Activated CD4-positive, alpha-beta T cell treated with anti-CD3 and anti-CD28 coated beads, Interleukin-2, amount 10 ng/mL, durations not matched to agents 24 days and 14 days (primary cell): ENCODE measurements around the gene ZBTB4. TPM values are rescaled to one million over a fixed set of nuclear protein-coding genes. Genes with fewer than 3 reads are reported as not detected.

Source experiments
- DNase-seq: peaks from one replicate; pipeline ENCODE4 v3.0.0; 2022
- H3K27ac Mint-ChIP-seq: one replicate; pipeline ENCODE4 v1.8.0; 2022; ENCODE audit warnings: mild to moderate bottlenecking, mixed read lengths
- H3K27me3 Mint-ChIP-seq: one replicate; pipeline ENCODE4 v1.8.0; 2022; ENCODE audit warnings: mixed read lengths
- H3K36me3 Mint-ChIP-seq: one replicate; pipeline ENCODE4 v1.8.0; 2022; ENCODE audit warnings: low read depth, mild to moderate bottlenecking, mixed read lengths
- H3K4me1 Mint-ChIP-seq: one replicate; pipeline ENCODE4 v1.8.0; 2021; ENCODE audit warnings: mixed read lengths
- H3K4me3 Mint-ChIP-seq: one replicate; pipeline ENCODE4 v1.8.0; 2022; ENCODE audit warnings: mild to moderate bottlenecking, moderate library complexity, mixed read lengths
- H3K9me3 Mint-ChIP-seq: one replicate; pipeline ENCODE4 v1.8.0; 2021; ENCODE audit warnings: mixed read lengths
- intact Hi-C: fragments of 100-400 bp; cut with micrococcal nuclease; formaldehyde crosslinking; loops from one replicate; pipeline ENCODE4 v1.15.1; 2023
- total RNA-seq: library from RNA; stranded (reverse); gene quantifications from 2 replicates; pipeline ENCODE4 v1.2.3, GENCODE V29; 2022

The ZBTB4 gene
- total RNA-seq, 1 donor from 2014 or later = 16.0 TPM

- Mint-ChIP-seq H3K36me3 (peaks cover 2% of the 10 kb centered on the region), H3K27ac (peak overlapping the region; percentile 6), H3K4me1 (peaks cover 10% of the 10 kb centered on the region), H3K9me3 (no peaks in the 10 kb centered on the region), H3K27me3 (peaks cover 32% of the 10 kb centered on the region), H3K4me3 (no peak overlapping the region)
- intact Hi-C loops = no loop called here
- DNase-seq = no peak
Measured at GRCh38 chr17:7409716-7410115, 69.7 kb downstream of the ZBTB4 start.

Other genes with a start within 250 kb of the ZBTB4 start
- gene DVL2, start 245.1 kb downstream of the ZBTB4 start, total RNA-seq = 71.1 and 77.7 TPM in 2 replicates
- 46.2 and 51.7 TPM in 2 replicates for gene PHF23, start 240.2 kb downstream of the ZBTB4 start, total RNA-seq
- gene GABARAP, start 237.2 kb downstream of the ZBTB4 start, total RNA-seq = 124 and 126 TPM in 2 replicates
- gene CTDNEP1, start 227.9 kb downstream of the ZBTB4 start, total RNA-seq = 188 and 190 TPM in 2 replicates
- gene ELP5, start 227.4 kb downstream of the ZBTB4 start, total RNA-seq = 74.3 and 76.8 TPM in 2 replicates
- 0.31 and 0.40 TPM in 2 replicates for gene CLDN7, start 217.2 kb downstream of the ZBTB4 start, total RNA-seq
- gene SLC2A4, start 197.9 kb downstream of the ZBTB4 start, total RNA-seq = 0.17 and 0.37 TPM in 2 replicates
- 0.21 and 0.33 TPM in 2 replicates for gene YBX2, start 185.0 kb downstream of the ZBTB4 start, total RNA-seq
- gene EIF5A, start 172.0 kb downstream of the ZBTB4 start, total RNA-seq = 1,303 and 1,327 TPM in 2 replicates
- gene GPS2, start 164.3 kb downstream of the ZBTB4 start, total RNA-seq = 51.5 and 56.2 TPM in 2 replicates
- gene NEURL4, start 150.3 kb downstream of the ZBTB4 start, total RNA-seq = 59.3 and 59.6 TPM in 2 replicates
- 262 and 275 TPM in 2 replicates for gene ACAP1, start 143.1 kb downstream of the ZBTB4 start, total RNA-seq
- gene KCTD11, start 127.5 kb downstream of the ZBTB4 start, total RNA-seq = 7.0 and 7.6 TPM in 2 replicates
- gene TMEM95, start 124.5 kb downstream of the ZBTB4 start, total RNA-seq = not detected in 2 replicates
- gene TNK1, start 98.5 kb downstream of the ZBTB4 start, total RNA-seq = 5.3 and 5.5 TPM in 2 replicates
- 75.5 and 79.8 TPM in 2 replicates for gene PLSCR3, start 85.1 kb downstream of the ZBTB4 start, total RNA-seq
- 47.4 and 59.3 TPM in 2 replicates for gene TMEM256, start 75.5 kb downstream of the ZBTB4 start, total RNA-seq
- gene NLGN2, start 71.8 kb downstream of the ZBTB4 start, total RNA-seq = 2.9 and 3.0 TPM in 2 replicates
- not detected in 2 replicates for gene SPEM1, start 59.3 kb downstream of the ZBTB4 start, total RNA-seq
- not detected in 2 replicates for gene SPEM2, start 54.0 kb downstream of the ZBTB4 start, total RNA-seq
- not detected in 2 replicates for gene SPEM3, start 50.8 kb downstream of the ZBTB4 start, total RNA-seq
- gene TMEM102, start 44.2 kb downstream of the ZBTB4 start, total RNA-seq = 12.8 and 12.9 TPM in 2 replicates
- 9.4 and 9.5 TPM in 2 replicates for gene FGF11, start 40.1 kb downstream of the ZBTB4 start, total RNA-seq
- 6.1 and 7.2 TPM in 2 replicates for gene CHRNB1, start 34.6 kb downstream of the ZBTB4 start, total RNA-seq
- gene SLC35G6, start 1.8 kb upstream of the ZBTB4 start, total RNA-seq = not detected in 2 replicates
- 226 and 230 TPM in 2 replicates for gene POLR2A, start 4.7 kb upstream of the ZBTB4 start, total RNA-seq
- 21.5 and 21.8 TPM in 2 replicates for gene TNFSF12, start 69.4 kb upstream of the ZBTB4 start, total RNA-seq
- 2.4 and 3.5 TPM in 2 replicates for gene TNFSF13, start 79.1 kb upstream of the ZBTB4 start, total RNA-seq
- gene SENP3, start 82.3 kb upstream of the ZBTB4 start, total RNA-seq = 89.7 and 93.0 TPM in 2 replicates
- gene CD68, start 100.0 kb upstream of the ZBTB4 start, total RNA-seq = 3.2 and 3.5 TPM in 2 replicates
- gene MPDU1, start 104.2 kb upstream of the ZBTB4 start, total RNA-seq = 92.5 and 104 TPM in 2 replicates
- gene SOX15, start 110.5 kb upstream of the ZBTB4 start, total RNA-seq = 0.43 TPM in 1 of 2 replicates, not detected in the other
- gene FXR2, start 135.3 kb upstream of the ZBTB4 start, total RNA-seq = 62.6 and 64.4 TPM in 2 replicates
- 16.5 and 17.7 TPM in 2 replicates for gene SAT2, start 148.2 kb upstream of the ZBTB4 start, total RNA-seq
- gene SHBG, start 150.5 kb upstream of the ZBTB4 start, total RNA-seq = not detected in 2 replicates
- gene ATP1B2, start 171.3 kb upstream of the ZBTB4 start, total RNA-seq = 0.14 and 0.37 TPM in 2 replicates
- 177 and 178 TPM in 2 replicates for gene TP53, start 207.9 kb upstream of the ZBTB4 start, total RNA-seq
- gene WRAP53, start 208.8 kb upstream of the ZBTB4 start, total RNA-seq = 33.8 and 35.0 TPM in 2 replicates
- 0.05 TPM in 1 of 2 replicates, not detected in the other for gene EFNB3, start 225.6 kb upstream of the ZBTB4 start, total RNA-seq
- not detected in 2 replicates for gene DNAH2, start 238.1 kb upstream of the ZBTB4 start, total RNA-seq